Activated naive CD4-positive, alpha-beta T cell treated with anti-CD3 and anti-CD28 coated beads, Interleukin-2, amount 50 U/mL, for 72 hours (primary cell): ENCODE data around the gene ANKLE1. TPM values are rescaled to one million over a fixed set of nuclear protein-coding genes. Genes with fewer than 3 reads are reported as not detected.

Experiments
- ATAC-seq, 2 donors: fragments of 150-1000 bp; cut with Tn5 transposase; 2 replicates each; pipeline ENCODE4 v1.10.0; 2021; ENCODE audit warnings: mild to moderate bottlenecking in 2 of 2, moderate library complexity in 2 of 2
- DNase-seq, 2 donors: peaks; one replicate each; pipeline ENCODE4 v3.0.0; 2021 to 2022; ENCODE audit warnings: low spot score in 2 of 2
- H3K27ac Mint-ChIP-seq, 2 donors: one replicate each; pipeline ENCODE4 v1.8.0; 2022; ENCODE audit warnings: mild to moderate bottlenecking in 2 of 2, mixed read lengths in 2 of 2
- H3K36me3 Mint-ChIP-seq, 2 donors: one replicate each; pipeline ENCODE4 v1.8.0; 2022; ENCODE audit warnings: mixed read lengths in 2 of 2
- H3K9me3 Mint-ChIP-seq, 2 donors: one replicate each; pipeline ENCODE4 v1.8.0; 2022; ENCODE audit warnings: mixed read lengths in 2 of 2
- total RNA-seq, 2 donors: library from RNA; stranded (reverse); gene quantifications; one replicate each; pipeline ENCODE4 v1.2.3, GENCODE V29; 2022

ANKLE1 gene
- total RNA-seq, 2 donors from 2014 or later: 8.4 to 13.7 TPM

- ATAC-seq: no peak
- no peak for DNase-seq
- Mint-ChIP-seq H3K9me3 (no peaks in the 10 kb centered on the region), H3K36me3 (no peaks in the 10 kb centered on the region), H3K27ac (no peak overlapping the region)
These were observed 36.8 kb upstream of the ANKLE1 start for GRCh38 chr19:17244618-17245534.

DNA sequence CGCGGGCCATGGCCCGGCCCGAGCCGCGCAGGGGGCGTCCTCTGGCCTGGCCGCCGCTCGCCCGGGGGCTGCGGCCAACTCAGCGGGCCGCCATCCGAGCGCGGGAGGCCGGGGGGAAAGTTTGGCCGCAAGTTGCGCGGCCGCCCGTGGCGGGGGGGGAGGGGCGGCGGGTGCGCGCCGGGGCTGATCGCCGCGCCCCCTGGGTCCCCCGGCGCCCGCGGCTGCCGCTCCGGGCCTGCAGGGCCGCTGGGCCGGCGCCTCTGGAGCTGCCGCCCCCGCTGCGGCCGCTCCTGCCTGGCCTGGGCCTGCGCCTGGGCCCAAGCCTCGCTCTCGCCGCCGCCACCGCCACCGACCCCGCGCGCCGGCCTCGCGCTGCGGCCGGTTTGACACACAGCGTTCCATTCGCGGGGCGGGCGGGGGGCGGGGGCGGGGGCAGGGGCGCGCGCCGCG, 36.1 kb upstream of the ANKLE1 start, which contains the start of gene NR2F6:
TSS of gene NR2F6 (minus strand) at position 385 of the 450 bp plus-strand sequence. CDS start 699 bp downstream, outside the sequence.
- Mint-ChIP-seq H3K9me3 (no peaks in the 10 kb centered on the region), H3K36me3 (no peaks in the 10 kb centered on the region), H3K27ac (peak within 1 kb of the TSS; percentile 62 to 68)
- ATAC-seq (peak; percentile 5 to 19), DNase-seq (no peak)

- H3K36me3 Mint-ChIP-seq: no peaks in the 10 kb centered on the region
- no peak for DNase-seq
- no peak for ATAC-seq
- no peaks in the 10 kb centered on the region for H3K9me3 Mint-ChIP-seq
- H3K27ac Mint-ChIP-seq: peak overlapping the region in 1 of 2 donors; percentile 62
These were observed 34.8 kb upstream of the ANKLE1 start for GRCh38 chr19:17246681-17247425.

GRCh38 chr19:17248011-17248776, 33.5 kb upstream of the ANKLE1 start:
- no peaks in the 10 kb centered on the region for H3K9me3 Mint-ChIP-seq
- ATAC-seq (no peak), DNase-seq (no peak)
- no peak overlapping the region for H3K27ac Mint-ChIP-seq
- no peaks in the 10 kb centered on the region for H3K36me3 Mint-ChIP-seq

- no peaks in the 10 kb centered on the region for H3K9me3 Mint-ChIP-seq
- ATAC-seq: no peak
- DNase-seq: no peak
- H3K27ac Mint-ChIP-seq: peak overlapping the region in 1 of 2 donors; percentile 53
- no peaks in the 10 kb centered on the region for H3K36me3 Mint-ChIP-seq
These were observed 31.7 kb upstream of the ANKLE1 start for GRCh38 chr19:17249887-17250548.

DNA sequence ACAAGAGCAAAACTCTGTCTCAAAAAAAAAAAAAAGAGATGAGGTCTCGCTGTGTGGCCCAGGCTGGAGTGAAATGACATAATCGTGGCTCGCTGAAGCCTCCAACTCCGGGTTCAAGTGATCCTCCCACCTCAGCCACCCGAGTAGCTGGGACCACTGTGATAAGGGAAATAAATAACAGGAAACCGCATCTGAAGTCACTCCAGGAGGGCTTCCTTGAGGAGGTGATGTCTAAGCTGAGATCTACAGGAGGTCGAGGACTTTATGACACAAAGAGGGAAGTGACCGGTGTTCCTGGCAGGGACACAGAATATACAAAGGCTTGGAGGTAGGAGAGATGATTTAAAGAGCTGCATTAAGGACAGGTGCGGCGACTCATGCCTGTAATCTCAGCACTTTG, 27.1 kb upstream of the ANKLE1 start:
- Mint-ChIP-seq H3K9me3 (no peaks in the 10 kb centered on the region), H3K36me3 (no peaks in the 10 kb centered on the region)
- no peak for ATAC-seq

GRCh38 chr19:17255150-17255621, 26.5 kb upstream of the ANKLE1 start:
- H3K36me3 Mint-ChIP-seq: no peaks in the 10 kb centered on the region

More for the DNA sequence above, 27.1 kb upstream of the ANKLE1 start:
- no peak overlapping the region for H3K27ac Mint-ChIP-seq
- no peak for DNase-seq

DNA sequence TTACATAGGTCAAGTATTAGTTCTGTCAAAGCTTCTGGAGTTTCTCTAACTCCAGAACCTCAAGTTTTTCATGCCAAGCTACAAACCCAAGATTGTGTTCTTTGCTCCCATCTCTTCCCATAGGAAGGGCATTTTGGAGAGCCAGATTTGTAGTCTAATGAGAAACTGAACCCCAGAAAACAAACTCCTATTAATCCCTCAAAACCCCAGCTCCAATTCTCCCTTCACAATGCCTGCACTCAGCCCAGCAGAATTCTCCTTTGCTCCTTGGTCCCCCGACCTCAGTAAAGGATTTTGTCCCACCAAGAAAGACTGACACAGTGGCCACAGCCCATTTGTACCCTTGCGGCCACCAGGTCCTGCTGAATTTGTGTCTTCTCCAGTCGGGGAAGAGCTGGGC, 25.6 kb upstream of the ANKLE1 start:
- no peak overlapping the region for H3K27ac Mint-ChIP-seq

More at GRCh38 chr19:17255150-17255621, 26.5 kb upstream of the ANKLE1 start:
- Mint-ChIP-seq H3K9me3 (no peaks in the 10 kb centered on the region), H3K27ac (no peak overlapping the region)
- no peak for ATAC-seq
- no peak for DNase-seq

DNA sequence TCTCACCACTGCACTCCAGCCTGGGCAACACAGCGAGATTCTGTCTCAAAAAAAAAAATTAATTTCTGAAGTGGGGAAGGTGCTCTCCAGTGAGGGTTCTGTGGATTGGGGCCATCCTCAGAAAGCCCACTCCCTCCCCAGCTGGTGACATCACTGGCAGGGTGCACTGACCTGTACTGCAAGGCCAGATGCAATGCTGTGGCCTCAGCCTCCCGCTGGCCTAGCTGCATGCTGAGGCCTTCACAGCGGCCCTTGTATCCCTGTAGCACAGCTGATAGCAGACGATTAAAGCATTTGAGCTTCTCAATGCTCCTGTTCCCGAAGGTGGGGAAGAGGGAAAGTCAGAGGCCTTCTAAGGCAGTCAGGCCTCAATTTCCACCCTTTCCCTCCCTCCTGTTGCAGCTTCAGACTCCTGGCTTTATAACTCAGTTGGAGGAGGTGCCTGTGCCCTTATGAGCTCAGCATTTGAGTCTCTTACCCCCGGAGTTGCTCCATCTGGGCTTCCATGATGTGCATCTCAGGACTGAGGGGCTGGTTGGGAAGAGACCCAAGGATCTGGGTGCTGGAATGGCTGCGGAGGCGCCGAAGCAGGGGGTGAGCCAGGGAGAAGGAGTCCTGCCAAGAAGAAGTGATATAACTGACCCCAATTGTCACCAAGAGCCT, 22.5 kb upstream of the ANKLE1 start:
- H3K27ac Mint-ChIP-seq: no peak overlapping the region
- ATAC-seq (no peak), DNase-seq (no peak)
- no peaks in the 10 kb centered on the region for H3K9me3 Mint-ChIP-seq
- no peaks in the 10 kb centered on the region for H3K36me3 Mint-ChIP-seq

More for the DNA sequence above, 25.6 kb upstream of the ANKLE1 start:
- Mint-ChIP-seq H3K9me3 (no peaks in the 10 kb centered on the region), H3K36me3 (no peaks in the 10 kb centered on the region)
- ATAC-seq (no peak), DNase-seq (no peak)

- Mint-ChIP-seq H3K36me3 (no peaks in the 10 kb centered on the region), H3K9me3 (no peaks in the 10 kb centered on the region), H3K27ac (no peak overlapping the region)
- no peak for ATAC-seq
- no peak for DNase-seq
These were observed 21.8 kb upstream of the ANKLE1 start for GRCh38 chr19:17259934-17260333.

DNA sequence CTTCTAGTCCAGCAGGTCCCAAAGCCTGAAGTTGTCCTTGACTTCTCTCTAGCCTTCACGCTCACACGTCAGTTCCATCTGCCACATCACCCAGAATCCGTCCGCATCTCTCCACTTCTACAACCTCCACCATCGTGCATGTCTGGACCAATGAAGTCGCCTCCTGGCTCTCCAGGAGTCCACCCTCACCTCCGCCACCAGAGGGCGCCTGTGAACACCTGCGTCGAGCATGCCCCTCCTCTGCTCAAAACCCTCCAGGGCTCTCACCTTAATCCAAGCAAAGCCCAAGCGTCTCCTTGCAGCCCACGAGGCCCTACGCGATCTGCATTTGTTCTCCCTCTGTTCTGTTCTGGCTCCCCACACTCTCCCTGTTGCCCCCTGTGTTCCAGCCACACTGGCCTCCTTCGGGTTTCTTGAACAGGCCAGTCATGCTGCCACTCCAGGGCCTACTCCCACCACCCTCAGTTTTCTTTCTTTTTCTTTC, 20.8 kb upstream of the ANKLE1 start:
- Mint-ChIP-seq H3K27ac (no peak overlapping the region), H3K9me3 (no peaks in the 10 kb centered on the region), H3K36me3 (no peaks in the 10 kb centered on the region)
- DNase-seq: peak; percentile 88 to 93
- ATAC-seq: peak; percentile 100

GRCh38 chr19:17262557-17262956, 19.1 kb upstream of the ANKLE1 start:
- DNase-seq (no peak), ATAC-seq (no peak)
- Mint-ChIP-seq H3K9me3 (no peaks in the 10 kb centered on the region), H3K36me3 (peaks cover 0 to 2% of the 10 kb centered on the region in 2 donors), H3K27ac (no peak overlapping the region)

DNA sequence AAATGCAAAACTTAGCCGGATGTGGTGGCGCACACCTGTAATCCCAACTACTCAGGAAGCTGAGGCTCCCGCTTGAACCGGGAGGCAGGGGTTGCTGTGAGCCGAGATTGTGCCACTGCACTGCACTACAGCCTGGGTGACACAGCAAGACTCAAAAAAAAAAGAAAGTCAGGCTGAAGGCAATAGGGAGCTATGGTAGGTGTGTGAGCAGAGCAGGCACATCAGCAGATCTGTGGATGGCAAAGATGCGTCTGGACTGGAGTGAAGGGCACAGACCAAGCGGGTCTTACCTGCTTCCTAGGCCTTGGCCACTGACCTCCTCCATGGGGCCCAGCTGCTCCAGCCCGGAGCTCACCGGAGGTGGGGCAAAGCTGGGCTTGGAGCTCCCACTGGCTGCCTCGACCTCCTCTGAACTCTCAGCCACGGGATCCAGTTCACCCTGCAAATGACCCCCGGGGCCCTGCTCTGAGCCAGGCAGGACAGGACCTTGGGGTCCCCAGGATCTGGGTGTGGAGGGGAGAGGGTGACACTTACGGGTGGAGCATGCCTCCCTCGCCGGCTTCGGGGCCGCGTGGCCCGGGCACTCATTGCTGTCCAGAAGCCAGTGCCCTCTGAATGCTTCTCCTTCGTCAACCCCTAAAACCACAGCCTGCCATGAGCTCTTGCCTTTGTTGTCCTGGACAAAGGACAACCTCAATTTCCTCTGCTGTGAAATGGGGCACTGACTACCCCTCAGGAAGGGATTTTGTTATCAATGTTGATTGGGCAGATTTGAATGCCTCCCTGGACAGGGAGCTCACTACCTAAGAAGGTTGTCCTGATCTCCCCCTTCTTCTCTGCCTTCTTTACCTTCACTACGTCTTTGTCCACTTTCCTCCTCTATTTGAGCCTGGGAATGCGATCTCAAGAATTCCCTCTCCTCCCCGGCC, 17.7 kb upstream of the ANKLE1 start:
- Mint-ChIP-seq H3K36me3 (peaks cover 5 to 8% of the 10 kb centered on the region in 2 donors), H3K9me3 (no peaks in the 10 kb centered on the region), H3K27ac (peak overlapping the region in 1 of 2 donors; percentile 66)
- DNase-seq (no peak), ATAC-seq (no peak)

GRCh38 chr19:17264641-17264979, 17.1 kb upstream of the ANKLE1 start, which contains the start of gene USHBP1:
TSS of gene USHBP1 (minus strand) at chr19:17264745. CDS start at chr19:17264299, 446 bp downstream.
- peak within 1 kb of the TSS in 1 of 2 donors; percentile 66 for H3K27ac Mint-ChIP-seq
- no peak for DNase-seq
- H3K9me3 Mint-ChIP-seq: no peaks in the 10 kb centered on the region
- no peak for ATAC-seq
- peaks cover 5 to 8% of the 10 kb centered on the region in 2 donors for H3K36me3 Mint-ChIP-seq
